ENCODE results near the gene STK32A. TPM values are rescaled to one million over a fixed set of nuclear protein-coding genes. Genes with fewer than 3 reads are reported as not detected.

The STK32A gene
- polyA plus RNA-seq, 1 donor = 23.9 TPM

GRCh38 chr5:147245381-147246165 is 10.7 kb downstream of the STK32A start:
- DNase-seq = no peak

DNA sequence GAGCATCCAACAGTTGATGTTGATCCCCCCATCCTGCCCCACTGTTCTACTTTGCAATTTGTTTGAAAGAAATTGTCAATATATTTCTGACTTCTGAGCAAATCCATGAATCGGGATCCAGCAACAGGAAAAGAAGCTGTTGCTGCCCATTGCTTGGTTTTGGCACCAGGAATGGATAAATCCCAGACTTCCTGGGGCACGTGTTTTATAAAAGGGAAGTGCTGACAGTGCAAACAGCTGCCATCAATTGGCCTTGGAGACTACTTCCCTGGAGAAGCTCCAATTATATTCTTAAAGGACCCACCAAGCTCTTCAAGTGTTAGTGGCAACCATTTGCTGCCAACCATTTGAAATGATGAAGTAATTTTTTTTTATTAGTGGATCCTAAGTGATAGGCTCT is 13.7 kb downstream of the STK32A start:
- DNase-seq = no peak

GRCh38 chr5:147259837-147260236 is 25.0 kb downstream of the STK32A start:
- DNase-seq = no peak

DNA sequence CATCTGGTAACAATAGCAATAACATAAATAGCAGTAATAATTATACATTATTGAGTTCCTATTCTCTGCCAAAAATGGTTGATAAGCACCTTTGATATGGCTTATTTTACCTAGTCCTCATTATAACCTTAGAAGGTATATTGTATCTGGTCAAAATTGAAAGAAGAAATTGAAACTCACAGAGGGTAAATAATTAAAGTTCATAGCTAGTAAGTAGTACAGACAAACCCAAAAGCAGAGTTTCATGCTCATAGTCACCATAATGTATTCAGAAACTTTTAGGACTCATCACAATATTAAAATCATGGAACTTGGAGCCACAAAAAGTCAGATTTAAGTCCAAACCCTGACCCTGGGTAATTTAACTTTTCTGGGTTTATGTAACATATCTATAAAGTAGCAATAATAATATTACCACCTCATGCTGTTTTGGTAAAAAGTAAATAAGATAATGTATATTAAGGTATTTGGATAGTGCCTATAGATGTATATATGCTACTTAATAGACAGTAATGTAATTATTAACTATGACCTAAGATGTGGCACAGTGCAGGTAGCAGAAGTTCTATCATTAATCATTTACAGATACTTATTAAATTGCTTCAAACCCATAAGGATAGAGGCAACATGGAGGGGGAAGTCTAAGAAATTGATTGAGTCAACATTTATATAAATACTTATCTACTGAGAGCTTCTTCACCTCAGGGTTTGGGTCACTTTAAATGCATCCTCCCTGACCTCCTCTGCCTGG is 32.4 kb downstream of the STK32A start:
- no peak for DNase-seq

DNA sequence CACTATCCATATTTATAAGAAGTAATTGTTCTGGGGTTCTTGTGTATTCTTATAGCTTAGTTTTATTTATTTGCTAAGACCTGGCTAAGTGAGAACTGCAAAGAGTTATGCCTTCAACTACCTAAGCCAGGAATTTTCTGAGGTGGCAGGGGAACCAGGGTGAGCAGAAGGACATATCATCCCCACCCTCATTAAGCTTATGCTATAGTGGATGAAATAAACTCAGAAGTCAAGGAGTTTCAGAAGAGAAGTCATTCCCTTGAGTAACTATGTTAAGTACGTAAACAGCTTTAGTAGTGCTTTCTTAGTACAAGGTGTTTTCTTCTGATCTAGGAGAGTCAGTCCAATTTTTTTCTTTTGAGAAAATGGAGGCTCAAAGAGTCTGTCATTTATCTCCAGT is 41.7 kb downstream of the STK32A start:
- DNase-seq = no peak

- DNase-seq = no peak
Measured at GRCh38 chr5:147286296-147286695, 51.5 kb downstream of the STK32A start.

DNA sequence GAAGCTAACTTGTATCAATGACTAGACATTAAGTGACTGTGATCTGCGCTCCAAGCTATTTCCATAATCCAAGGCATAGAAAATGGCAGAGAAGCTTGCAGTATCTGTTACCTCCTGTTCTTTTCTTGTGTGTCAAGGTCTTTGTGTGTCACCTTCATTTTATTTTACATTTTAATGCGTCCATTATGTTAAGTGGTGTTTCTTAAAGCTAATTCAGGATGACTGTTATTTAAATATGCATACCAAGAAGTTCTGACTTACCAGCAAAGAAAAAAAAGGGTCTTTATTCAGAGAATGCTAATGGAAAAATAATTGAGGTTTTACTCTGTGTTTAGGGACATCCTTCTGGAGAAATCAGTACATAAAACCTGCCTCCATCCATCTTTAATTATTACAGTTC is 52.3 kb downstream of the STK32A start:
- no peak for DNase-seq

- no peak for DNase-seq
Measured at GRCh38 chr5:147290261-147290660, 55.4 kb downstream of the STK32A start.

GRCh38 chr5:147303251-147303650 is 68.4 kb downstream of the STK32A start:
- no peak for DNase-seq

- DNase-seq = no peak
Measured at GRCh38 chr5:147303976-147304375, 69.2 kb downstream of the STK32A start.

- no peak for DNase-seq
Measured at GRCh38 chr5:147305147-147305546, 70.3 kb downstream of the STK32A start.

DNA sequence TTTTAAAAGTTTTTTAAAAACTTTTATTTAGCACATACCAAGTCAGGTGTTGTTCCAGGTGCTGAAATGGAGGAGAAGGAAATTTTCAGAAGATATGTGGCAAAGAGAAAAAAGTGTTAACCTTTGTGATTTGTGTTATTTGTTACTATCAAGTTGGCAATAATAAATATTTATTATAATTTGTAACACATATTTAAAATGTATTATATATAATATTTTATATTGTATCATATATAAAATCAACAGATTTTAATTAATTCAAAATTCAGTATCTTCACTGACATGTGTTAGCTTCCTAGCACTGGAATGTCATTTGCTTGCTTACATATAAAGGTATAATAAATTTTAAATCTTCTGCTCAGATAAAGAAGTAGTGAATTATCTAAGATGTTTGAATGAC is 71.5 kb downstream of the STK32A start:
- no peak for DNase-seq

DNA sequence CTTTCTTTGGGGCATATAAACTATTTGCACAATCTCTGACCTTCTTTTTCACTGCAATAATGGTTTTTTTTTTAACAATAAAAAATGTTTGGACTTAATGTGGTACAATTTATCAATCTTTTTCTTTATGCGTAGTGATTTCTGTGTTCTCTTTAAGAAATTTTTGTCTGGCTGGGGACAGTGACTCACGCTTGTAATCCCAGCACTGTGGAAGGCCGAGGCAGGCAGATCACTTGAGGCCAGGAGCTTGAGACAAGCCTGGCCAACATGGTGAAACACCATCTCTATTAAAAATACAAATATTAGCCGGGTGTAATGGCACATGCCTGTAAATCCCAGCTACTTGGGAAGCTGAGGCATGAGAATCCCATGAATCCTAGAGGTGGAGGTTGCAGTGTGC is 72.3 kb downstream of the STK32A start:
- DNase-seq = no peak

- no peak for DNase-seq
Measured at GRCh38 chr5:147309621-147310020, 74.8 kb downstream of the STK32A start.

DNA sequence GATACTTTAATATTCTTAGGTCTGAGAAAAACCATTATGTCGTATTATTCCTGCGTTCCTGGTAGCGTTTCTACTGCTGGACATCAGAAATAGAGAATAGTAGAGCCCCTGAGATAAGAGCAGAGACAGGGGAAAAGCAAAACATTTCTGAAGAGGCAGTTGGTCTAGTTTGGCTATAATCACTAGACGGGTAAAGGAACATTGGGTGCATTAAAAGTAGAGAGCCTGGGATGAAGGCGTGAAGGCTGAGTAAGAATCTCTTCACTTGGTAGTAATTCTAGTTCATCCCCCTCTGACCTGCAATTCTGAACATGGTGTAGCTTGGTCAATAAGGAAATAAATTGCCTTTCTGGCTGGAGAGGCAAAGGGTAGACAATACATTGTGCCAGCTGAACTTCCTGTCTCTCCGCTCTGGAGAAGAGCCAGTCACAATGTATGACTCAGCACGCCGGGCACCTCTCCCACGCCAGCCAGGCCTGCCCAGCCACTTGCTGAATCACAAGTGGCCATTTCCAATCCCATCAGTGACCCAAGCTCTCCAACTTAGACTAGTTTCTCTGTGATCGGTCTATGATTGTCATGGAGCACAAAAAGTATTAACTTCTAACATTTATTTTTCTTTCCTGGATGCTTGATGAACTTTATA is 75.4 kb downstream of the STK32A start:
- no peak for DNase-seq

- DNase-seq = no peak
Measured at GRCh38 chr5:147317978-147318684, 83.3 kb downstream of the STK32A start.

- DNase-seq = no peak
Measured at GRCh38 chr5:147321569-147321968, 86.7 kb downstream of the STK32A start.

DNA sequence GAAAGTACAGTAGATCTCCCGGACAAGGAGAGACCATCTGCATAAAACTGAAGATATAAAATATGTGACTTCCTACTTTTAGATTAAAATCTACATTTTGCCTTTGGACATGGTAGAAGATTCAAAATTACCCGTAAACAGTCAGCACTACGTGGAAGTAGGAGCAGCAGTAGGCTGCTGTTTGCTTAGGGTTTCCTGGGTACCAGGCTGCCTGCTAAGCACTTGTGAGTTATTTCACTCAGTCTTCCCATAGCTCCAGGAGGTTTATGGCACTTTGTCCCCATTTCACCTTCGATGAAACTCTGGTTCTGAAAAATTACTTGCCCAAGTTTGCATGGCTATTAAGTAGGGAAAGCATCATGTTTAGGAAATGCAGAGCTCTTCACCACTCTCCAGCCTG is 92.6 kb downstream of the STK32A start:
- DNase-seq = no peak

DNA sequence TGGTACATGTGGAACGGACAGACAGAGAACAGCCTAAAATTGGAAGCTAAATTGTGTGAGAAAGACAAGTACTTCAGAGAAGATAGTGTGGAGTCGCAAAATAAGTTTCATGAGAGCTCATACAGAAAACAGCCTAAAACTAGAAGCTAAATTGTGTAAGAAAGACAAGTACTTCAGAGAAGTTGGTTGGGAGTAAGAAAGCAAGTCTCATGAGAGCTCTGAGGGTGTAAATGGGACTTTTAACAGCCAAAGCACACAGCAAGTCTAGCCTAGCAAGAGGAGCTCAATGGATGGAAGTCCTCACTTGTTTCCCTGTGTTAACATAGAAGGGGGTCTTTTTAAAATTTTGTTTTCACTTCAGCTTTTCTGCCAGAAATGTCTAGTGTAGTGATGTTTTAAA is 93.1 kb downstream of the STK32A start:
- DNase-seq = no peak

DNA sequence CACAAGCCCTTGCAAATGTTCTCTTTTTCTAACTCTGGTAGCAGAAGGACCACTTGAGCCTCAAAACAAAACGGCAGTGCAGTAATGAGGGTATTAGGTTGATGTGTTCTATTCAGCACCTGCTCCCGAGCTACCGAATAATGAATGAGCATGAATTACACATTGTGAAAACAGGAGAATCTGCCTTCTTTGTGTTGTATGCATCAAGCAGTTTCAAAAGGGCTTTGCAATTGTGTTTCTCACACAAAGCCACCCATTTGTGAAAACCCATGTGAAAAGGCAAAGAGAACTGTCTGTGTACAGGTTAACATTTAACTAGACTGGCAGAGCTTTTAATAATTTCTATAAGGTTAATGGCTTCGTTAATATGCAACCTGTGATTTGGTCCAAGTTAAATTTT is 97.8 kb downstream of the STK32A start:
- DNase-seq = peak; percentile 15

GRCh38 chr5:147336876-147337275 is 102.0 kb downstream of the STK32A start:
- peak; percentile 53 for DNase-seq

- DNase-seq = no peak
Measured at GRCh38 chr5:147339313-147339712, 104.5 kb downstream of the STK32A start.

DNA sequence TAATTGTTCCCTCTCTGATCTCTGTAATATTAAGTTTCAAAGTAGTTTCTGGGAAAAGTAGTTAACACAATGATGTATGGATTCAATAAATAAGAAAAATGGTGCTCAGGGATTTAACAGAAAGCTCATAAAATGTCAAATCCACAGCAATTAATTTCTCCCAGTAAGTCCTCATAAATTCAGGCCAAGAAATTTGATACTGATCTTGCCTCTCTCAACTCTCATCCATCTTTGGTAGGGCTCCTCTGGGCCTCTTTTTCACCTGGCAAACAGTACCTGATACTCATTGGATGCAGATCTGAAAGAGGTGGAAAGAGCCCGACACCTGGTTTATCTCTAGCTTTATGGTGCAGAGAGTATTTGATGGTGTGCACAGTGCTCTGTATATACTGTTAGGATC is 106.1 kb downstream of the STK32A start:
- DNase-seq = peak; percentile 44

All from left kidney (tissue), 2 donors.